T-helper 22 cell (primary cell): ENCODE measurements around the gene TRA2B.
"Not testable (repeated sequence)": the region's sequence is repeated elsewhere in the genome, so short reads cannot be mapped to it uniquely, and the experiment has no call there.

Source experiments
- DNase-seq: peaks from one replicate; pipeline ENCODE4 v3.0.0-alpha.2; 2020; ENCODE audit warnings: low read depth

Gene TRA2B

DNA sequence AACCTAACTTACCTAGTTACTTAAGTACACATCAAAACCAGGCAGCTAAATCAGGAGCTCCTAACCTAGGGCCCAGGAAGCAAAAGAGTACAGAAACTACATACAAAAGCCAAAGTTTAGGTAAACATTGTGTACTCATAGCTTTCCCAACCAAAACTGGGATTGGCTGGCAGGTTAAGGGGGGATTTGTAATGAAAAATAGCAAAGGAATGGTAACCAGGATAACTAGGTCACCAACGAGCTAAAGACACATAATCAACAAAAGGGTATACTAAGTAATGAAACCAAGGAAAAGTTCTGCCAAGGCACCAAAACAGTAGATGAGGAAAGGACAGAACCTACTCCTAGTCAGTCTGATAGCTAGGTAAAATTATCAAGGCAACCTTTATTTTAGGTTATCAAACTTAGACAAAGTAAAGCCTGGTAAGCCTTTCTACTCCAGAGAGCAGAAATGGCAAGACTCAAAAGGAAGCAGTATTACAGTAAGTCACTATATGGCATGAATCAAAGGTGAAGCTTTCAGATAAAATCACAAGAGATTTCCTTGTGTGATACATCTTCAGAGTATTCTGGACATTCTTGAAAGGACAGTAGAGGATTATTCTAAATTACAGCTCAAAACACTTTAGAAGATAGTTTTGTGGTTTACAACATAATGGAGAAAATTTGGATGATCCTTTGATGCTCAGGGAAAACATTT is 10.2 kb downstream of the TRA2B start:
- DNase-seq: no peak

DNA sequence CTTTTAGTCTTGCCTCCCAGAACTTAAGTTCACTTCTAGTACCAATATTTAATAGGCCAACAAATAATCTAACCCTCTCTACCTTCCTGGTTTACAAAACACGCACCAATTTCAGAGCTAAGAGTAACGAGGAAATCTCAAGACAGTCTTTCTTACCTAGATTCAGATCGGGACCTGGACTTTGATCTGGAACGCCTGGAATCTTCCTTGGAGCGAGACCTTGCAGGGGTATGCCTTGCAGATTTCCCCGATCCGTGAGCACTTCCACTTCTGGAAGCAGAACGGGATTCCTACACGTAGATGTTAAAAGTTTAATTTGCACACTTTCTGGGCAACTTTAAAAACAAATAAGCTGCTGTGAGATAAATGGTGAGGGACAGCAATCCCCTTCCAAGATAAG is 11.4 kb downstream of the TRA2B start:
- DNase-seq: no peak

DNA sequence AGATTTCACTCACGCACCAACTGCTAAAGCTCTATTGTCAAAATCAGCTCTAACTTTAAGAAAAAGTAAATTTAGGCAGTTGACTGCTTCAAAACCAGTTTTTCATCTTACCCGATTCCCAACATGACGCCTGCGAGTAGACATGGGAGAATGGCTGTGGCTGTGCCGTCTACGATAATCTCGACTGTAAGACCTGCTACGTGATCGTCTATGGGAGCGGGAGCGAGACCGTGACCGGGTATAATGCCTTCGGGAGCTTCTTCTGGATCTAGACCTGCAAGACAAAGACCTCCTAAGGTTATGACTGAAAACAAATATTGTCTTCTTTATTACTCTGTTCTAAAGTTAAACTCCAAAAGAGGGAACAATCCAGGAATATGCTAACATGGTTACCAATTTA is 12.5 kb downstream of the TRA2B start:
- no peak for DNase-seq

DNA sequence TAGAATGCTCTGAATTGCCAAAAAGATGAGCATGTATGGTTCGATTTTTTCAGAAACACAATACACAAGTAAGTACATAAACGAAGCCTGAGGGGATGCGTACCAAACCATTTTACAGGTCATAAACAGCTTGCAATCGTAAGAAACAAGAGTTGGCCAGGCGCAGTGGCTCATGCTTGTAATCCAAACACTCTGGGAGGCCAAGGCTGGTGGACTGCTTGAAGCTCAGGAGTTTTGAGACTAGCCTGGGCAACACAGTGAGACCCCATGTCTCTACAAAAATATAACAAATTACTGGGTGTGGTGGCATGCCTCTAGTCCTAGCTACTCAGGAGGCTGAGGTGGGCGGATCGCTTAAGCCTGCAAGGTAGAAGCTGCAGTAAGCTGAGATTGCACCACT is 13.4 kb downstream of the TRA2B start:
- DNase-seq: no peak

DNA sequence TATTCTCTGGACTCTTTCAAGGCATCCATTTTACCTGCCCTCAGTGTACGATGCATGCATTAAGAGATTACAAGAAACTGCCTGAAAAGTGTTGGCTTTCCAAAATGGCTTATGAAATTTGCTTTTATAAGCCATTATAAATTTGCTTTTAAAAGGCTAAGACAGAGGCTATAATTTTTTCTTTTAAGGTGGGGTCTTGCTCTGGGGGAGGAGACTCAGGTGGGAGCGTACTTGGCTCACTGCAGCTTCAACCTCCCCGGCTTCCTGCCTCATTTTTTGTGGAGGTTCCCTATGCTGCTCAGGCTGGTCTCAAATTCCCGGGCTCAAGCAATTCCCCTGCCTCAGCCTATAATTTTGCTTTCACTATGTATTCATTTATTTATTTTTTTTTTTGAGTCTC is 17.6 kb downstream of the TRA2B start:
- DNase-seq: no peak

DNA sequence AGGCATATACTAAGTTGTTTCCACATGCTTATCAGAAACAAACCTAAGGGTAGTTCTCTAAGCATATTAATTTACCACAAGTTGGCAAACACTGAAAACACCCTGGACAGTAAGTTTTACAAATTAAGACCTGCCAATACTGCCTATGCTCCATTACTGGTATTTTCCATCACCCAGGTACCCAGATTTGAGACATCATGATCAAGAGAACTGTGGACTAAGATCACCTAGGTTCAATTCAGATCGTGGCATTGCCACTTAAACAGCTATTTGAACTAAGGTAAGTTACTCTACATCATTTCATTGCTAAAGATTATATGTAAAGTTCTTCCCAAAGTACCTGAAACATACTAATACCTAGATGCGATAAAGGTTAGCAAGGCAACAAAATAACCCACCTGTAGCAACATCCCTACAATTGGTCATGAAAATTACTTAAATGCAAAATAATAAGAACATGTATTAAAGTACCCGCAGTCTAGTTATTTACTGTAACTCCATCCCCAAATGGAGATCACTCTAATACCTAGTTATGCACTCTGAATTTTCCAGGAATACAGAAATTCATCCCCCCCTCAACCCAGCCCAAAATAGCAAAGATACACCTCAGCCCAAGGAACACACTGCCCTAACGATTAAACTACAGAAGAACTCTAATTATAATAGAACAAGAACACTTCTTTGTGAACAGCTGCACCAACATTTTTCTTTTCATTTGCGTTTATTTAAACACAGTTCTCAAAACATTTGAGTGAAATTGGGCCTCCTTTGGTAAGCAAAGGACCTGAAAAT is 21.6 kb downstream of the TRA2B start:
- DNase-seq: no peak

DNA sequence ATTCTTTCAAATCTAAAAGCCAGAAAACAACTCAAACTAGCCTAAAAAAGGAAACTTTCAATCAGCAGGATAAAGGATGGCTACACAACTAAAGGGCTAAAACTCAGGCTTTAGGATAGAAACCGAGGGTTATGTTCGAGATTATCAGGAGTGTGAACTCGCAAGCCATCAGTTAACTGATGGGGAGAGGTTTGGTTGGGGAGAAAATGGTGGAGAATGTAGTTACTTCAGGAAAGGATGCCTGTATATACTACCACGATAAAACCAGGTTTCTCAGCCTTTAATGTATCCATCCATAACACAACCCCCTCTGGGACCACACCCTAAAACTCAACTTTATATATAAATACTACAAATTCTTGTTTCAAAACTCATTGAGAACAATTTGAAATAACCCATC is 22.2 kb downstream of the TRA2B start:
- no peak for DNase-seq

DNA sequence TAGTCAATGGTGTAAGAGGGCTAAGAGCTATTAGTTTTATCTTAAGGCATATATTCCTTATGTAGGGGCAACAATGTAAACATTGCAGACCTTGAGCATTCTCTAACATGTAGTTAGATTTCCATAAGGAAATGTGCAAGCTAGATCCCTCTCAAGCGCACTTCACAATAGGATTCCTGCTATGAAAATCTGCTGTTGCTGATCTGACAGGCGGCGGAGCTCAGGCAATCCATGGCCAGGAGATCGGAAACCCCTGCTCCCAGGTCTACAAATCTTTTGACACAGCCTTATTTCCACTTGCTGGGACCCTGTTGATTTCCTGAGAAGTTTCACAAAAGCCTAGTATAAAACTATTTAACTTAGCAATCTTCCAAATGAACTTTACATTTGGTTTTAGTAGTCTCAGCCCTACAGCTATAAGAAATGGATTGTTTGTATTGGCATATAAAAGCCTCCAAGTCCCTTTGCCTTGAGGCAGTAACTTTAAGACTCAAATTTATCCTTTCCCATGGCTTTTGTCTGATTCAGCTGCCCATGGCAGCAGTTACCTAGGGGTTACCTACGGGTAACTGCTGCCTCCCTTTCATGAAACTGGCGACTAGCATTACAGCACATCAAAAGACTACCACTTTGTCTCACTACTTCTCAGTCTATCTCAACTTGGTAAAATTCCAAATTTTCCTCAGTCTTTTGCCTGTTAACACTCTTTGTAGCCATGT is 22.7 kb downstream of the TRA2B start:
- no peak for DNase-seq

DNA sequence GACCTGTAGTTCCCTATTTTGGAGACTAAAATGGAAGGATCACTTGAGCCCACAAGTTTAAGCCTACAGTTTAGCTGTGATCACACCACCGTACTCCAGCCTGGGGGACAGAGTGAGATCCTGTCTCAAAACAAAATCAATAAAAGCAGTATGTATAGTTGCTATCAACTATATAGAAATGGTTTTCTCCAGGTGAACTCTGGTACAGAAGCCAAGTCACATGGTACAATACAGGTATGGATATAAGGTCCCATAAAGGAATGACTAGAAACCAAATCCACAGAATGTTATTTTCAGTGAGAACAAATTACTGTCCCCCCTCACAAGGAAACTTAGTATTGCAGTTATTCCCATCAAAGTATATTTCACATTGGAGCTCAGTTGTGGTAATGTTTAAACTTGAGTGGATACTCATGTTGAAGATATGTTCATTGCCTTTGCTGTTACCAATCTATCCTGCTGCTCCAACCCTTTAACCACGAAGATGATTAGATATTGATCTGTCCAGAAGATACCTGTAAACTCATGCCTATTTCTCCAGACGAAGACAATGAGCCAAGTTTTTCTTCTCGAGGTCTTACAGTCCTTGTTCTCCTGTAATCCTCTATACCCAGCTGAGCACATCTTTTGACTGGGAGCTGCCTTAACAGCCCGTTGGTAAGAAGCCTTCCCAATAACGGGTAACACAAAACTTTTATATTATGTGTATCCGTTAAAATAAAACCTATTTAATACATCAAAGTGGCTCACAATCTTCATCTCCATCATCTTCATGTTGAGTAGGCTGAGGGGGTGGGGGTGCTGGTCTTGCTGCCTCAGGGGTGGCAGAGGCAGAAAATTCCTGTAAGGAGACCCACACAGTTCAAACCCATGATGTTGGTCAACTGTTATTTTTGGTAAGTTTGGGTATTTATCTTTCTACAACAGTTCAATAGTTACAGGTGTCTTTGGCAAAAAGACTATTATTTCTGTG is 24.6 kb downstream of the TRA2B start:
- no peak for DNase-seq

DNA sequence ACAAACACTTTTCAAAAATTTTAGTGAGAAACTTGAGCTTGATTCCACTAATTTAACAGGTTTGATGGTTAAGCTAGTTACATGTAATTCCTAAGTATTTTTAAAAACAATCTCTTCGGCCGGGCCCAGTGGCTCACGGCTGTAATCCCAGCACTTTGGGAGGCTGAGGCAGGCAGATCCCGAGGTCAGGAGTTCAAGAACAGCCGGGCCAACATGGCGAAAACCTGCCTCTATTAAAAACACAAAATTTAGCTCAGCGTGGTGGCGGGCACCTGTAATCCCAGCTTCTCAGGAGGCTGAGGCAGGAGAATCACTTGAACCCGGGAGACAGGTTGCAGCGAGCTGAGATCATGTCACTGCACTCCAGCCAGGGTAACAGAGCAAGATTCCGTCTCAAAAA is 25.3 kb downstream of the TRA2B start:
- no peak for DNase-seq

DNA sequence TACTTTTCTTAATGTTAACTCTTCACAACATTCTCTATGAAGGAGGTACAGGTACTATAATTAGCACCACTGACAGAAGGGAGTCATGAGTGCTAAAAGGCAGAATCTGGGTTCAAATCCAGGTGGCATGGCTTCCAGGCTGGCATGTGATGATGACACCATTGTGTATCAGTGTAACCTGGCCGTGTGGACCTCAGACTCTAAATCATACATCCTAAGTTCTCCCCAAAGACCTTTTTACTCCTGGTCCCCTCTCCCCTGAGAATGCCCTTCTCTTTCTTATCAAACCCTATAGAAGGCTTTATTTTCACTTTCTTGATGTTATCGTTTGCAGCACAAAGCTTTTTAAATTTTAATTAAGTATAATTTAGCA is 26.8 kb downstream of the TRA2B start:
- not testable (repeated sequence) for DNase-seq

DNA sequence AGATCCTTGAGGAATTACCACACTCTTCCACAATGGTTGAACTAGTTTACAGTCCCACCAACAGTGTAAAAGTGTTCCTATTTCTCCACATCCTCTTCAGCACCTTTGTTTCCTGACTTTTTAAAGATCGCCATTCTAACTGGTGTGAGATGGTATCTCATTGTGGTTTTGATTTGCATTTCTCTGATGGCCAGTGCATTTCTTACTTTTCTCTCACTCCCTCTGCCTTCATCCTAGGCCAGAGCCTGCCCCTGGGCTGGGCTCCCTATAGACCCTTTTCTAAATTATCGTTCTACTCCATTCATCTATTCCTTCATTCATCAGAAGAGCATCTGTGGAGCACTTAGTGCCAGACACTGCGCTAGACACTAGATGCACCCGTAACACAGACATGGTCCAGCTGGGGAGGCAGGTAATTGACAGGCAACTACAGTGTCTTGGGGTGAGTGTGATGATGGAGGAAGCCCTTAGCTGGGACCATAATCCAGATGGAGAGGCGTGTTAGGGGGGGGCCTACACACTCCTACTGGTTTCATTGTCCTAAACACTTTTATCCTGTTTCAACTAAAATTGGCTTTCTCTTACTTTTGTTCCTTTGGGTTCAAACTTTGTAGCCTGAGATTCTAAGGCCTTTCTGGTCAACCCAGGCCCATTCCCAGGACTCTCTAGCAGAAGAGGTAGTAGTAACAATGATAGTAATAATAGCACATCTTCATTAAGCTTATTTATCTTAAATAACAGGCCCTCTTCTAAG is 27.3 kb downstream of the TRA2B start:
- DNase-seq: not testable (repeated sequence)

DNA sequence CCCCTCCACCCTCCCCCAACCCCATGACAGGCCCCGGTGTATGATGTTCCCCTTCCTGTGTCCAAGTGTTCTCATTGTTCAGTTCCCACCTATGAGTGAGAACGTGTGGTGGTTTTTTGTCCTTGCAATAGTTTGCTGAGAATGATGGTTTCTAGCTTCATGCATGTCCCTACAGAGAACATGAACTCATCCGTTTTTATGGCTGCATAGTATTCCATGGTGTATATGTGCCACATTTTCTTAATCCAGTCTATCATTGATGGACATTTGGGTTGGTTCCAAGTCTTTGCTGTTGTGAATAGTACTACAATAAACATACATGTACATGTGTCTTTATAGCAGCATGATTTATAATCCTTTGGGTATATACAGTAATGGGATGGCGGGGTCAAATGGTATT is 27.9 kb downstream of the TRA2B start:
- DNase-seq: not testable (repeated sequence)

DNA sequence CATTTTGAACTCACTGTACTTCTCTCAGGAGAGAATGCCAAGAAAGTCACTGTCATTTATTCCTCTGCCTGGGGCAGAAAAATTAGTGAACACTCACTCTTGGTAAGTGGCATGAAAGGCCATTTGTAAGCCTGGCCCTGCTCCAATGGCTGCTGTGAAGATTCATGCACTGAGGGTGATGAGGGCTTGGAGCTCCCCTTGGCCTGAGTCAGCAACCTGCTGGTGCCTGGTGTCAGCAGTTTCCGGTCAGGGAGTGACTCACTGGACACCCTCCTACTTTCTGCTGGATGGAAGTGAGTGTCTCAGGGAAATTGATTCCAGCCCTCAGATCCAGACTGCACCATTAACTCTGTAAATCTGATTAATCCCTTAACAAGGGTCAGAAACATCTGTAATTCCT is 37.6 kb downstream of the TRA2B start:
- DNase-seq: no peak

DNA sequence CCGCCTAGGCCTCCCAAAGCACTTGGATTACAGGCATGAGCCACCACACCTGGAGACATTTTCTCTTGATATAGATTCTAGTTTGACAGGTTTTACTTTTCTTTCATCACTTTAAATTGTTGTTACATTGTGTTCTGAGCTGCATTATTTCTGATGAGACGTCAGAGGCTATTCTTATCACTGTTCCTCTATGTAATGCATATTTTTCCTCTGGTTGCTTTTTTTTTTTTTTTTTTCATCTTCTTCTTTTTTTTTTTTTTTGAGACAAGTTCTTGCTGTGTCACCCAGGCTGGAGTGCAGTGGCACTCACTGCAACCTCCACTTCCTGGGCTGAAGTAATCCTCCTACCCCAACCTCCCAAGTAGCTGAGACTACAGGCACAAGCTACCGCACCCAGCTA is 41.2 kb downstream of the TRA2B start:
- DNase-seq: no peak

DNA sequence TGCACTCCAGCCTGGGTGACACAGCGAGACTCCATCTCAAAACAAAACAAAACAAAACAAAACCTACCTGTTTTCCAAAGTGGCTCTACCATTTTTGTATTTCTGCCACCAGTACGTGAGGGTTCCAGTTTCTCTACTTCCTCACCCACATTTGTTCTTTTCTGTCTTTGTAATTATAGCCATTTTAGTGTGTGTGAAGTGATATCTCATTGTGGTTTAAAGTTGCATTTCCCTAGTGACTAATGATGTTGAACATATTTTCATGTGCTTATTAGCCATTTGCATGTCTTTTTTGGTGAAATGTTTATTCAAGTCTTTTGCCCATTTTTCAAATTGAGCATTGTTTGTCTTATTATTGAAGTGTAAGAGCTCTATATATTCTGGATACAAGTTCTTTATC is 50.7 kb downstream of the TRA2B start:
- no peak for DNase-seq

DNA sequence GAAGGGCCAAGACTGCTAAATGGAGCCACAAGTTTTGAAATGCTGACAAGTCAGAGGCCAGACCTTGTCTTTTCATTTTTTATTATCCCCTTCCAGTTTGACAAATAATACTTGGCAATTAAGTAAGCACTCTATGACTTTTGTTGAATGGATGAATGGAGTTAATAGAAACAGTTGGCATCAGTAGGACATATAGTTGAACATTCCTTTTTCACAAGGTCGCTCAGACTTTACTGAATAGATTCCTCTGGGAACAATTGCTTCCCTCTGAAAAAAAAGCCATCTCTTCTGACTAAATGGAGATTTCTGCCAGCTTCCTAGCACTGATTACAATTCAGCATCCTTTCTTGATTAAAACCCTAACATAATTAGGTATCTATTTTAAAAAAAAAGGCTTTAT is 53.2 kb downstream of the TRA2B start:
- no peak for DNase-seq

DNA sequence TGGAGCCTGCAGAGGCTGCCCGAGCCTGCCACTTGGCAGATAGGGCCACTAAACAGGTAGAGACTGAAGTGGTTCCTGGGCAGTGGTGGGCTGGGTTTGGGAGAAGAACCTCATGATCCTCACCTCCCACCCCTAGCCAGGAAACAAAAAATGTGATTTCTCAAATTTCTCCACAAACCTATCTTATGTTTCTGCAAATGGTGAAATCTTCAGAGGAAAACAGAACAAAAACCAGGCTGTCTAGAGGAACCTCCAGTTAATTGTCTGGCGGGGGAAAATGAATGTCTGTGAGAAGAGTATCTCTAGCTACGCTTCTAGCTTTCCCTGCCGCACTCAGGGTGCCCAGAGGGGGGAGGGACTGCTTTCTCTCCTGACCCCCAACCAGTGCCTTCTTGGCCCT is 55.9 kb downstream of the TRA2B start:
- DNase-seq: no peak

DNA sequence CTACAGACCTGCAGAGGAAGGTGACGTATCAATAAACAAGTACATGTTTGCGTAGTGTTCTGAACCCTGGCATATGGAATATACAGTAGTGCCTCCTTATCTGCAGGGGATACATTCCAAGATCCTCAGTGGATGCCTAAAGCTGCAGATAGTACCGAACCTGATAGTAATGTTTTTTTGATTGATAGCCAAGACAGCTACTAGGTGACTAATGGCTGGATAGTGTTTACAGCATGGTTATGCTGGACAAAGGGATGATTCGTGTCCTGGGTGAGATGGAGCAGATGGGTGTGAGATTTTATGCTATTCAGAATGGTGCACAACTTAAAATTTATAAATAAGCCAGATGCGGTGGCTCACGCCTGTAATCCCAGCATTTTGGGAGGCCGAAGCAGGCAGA is 57.2 kb downstream of the TRA2B start:
- no peak for DNase-seq

DNA sequence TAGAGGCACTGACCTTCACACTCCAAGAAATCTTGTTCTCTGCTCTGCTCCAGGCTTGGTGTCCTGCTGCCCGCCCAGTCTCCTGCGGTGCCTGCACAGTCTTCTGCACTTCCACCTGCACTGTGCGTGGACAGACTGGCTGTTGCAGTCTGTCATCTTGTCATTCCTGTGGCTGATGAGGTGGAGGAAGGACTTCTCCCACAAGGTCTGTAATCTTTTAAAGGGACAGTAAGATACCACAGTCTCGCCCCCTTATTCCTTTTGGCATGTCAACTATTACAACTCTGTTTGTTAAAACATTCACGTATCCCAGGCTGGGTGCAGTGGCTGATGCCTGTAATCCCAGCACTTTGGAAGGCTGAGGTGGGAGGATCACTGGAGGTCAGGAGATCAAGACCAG is 58.9 kb downstream of the TRA2B start:
- DNase-seq: no peak

DNA sequence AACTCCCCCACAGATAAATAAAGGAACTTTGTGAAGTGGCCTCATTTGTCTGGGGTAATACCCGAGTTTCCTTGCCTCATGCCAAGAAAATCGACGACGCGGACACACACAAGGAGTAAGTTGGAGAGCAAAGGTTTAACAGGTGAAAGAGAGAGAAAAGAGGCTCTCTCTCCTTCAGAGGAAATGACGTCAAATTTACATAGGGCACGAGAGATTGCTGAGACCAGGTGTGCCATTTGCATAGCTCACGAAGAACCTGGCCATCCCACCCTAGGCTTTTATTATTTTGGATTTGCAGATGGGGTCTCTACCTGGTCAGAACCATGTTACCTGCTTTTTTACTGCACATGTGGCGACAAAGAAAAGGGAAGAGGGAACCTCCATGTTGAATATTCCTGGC is 63.7 kb downstream of the TRA2B start:
- no peak for DNase-seq
